ENCODE data around the gene SAV1. TPM values are rescaled to one million over a fixed set of nuclear protein-coding genes. Genes with fewer than 3 reads are reported as not detected.

The SAV1 gene
- polyA plus RNA-seq, 1 of the 3 experiments (the other 2 are of a cell fraction), result 8.9 TPM

- ChIA-PET CTCF (interaction anchor here (0.6 to 2.9 kb wide), 21 partner anchors 10 to 259 kb away, joined by 3 to 23 read pairs (median 3); partner anchors contain the start of gene SAV1), POLR2A (interaction anchor here (1.3 kb wide), 1 partner anchor 41 kb away, joined by 3 read pairs; the partner anchor contains the start of gene ATL1)
- no peak overlapping the region for H3K4me2 ChIP-seq
- TF ChIP-seq CHD2 (IDR thresholded peaks at IDR 0.05; ENCODE audit: low read length, partially characterized antibody) (no peak), ELF1 (IDR thresholded peaks at IDR 0.05) (no peak), SMC3 (IDR thresholded peaks at IDR 0.05; ENCODE audit: low read depth, low read length) (no peak), GABPA (IDR thresholded peaks at IDR 0.05; ENCODE audit: low read depth) (no peak), NRF1 (IDR thresholded peaks at IDR 0.05; ENCODE audit: low read depth, low read length) (no peak), NFIC (IDR thresholded peaks at IDR 0.05; ENCODE audit: borderline replicate concordance) (no peak), TEAD4 (IDR thresholded peaks at IDR 0.05; ENCODE audit: borderline replicate concordance, insufficient read depth) (no peak), YY1 (IDR thresholded peaks at IDR 0.05; ENCODE audit: low read depth) (no peak), RCOR1 (IDR thresholded peaks at IDR 0.05; ENCODE audit: low read length) (no peak), JUND (IDR thresholded peaks at IDR 0.05) (no peak), EZH2phosphoT487 (IDR thresholded peaks at IDR 0.05; ENCODE audit: borderline replicate concordance, low read depth) (no peak), GATA2 (CRISPR knock-in tag; IDR thresholded peaks at IDR 0.05) (no peak), EP300 (IDR thresholded peaks at IDR 0.05; ENCODE audit: borderline replicate concordance in 1 of 2, low read depth in 1 of 2, low read length in 1 of 2) (no peak), RAD21 (IDR thresholded peaks at IDR 0.05; ENCODE audit: low read length) (no peak), CTCF (IDR thresholded peaks at IDR 0.05) (no peak)
- TF ChIP-seq, protein P1, sequence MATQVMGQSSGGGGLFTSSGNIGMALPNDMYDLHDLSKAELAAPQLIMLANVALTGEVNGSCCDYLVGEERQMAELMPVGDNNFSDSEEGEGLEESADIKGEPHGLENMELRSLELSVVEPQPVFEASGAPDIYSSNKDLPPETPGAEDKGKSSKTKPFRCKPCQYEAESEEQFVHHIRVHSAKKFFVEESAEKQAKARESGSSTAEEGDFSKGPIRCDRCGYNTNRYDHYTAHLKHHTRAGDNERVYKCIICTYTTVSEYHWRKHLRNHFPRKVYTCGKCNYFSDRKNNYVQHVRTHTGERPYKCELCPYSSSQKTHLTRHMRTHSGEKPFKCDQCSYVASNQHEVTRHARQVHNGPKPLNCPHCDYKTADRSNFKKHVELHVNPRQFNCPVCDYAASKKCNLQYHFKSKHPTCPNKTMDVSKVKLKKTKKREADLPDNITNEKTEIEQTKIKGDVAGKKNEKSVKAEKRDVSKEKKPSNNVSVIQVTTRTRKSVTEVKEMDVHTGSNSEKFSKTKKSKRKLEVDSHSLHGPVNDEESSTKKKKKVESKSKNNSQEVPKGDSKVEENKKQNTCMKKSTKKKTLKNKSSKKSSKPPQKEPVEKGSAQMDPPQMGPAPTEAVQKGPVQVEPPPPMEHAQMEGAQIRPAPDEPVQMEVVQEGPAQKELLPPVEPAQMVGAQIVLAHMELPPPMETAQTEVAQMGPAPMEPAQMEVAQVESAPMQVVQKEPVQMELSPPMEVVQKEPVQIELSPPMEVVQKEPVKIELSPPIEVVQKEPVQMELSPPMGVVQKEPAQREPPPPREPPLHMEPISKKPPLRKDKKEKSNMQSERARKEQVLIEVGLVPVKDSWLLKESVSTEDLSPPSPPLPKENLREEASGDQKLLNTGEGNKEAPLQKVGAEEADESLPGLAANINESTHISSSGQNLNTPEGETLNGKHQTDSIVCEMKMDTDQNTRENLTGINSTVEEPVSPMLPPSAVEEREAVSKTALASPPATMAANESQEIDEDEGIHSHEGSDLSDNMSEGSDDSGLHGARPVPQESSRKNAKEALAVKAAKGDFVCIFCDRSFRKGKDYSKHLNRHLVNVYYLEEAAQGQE (IDR thresholded peaks at IDR 0.05; ENCODE audit: low read depth, low read length), result no peak
- no peak overlapping the region; a peak in 1 of 4 replicates for H3K27ac ChIP-seq (ENCODE audit: low read depth in 2 of 2, low read length in 1 of 2)
- no peak overlapping the region for H3K9ac ChIP-seq
- H3K9me2 ChIP-seq, result no peaks in the 10 kb centered on the region
- H3K4me3 ChIP-seq (ENCODE audit: low read depth in 2 of 2, low read length in 1 of 2), result no peak overlapping the region
- H3K4me1 ChIP-seq (ENCODE audit: control insufficient read depth in 1 of 2, insufficient read depth in 2 of 2, low read depth in 1 of 2, low read length in 1 of 2), result peaks cover 4 to 20% of the 10 kb centered on the region in 2 experiments; a peak in 3 of 4 replicates
- peaks cover 10% of the 10 kb centered on the region for H3F3A ChIP-seq (replicated peaks; ENCODE audit: insufficient read depth)
- H2AFZ ChIP-seq (ENCODE audit: low read depth), result peak overlapping the region; percentile 70; the same call in 1 of the 2 replicates
- H3K9me3 ChIP-seq, result no peaks in the 10 kb centered on the region
- WGBS (ENCODE audit: low lambda C conversion rate), result 86% methylated on average over 5 of the region's 5 CpGs
- no peak for DNase-seq
- H4K20me1 ChIP-seq (ENCODE audit: insufficient read depth), result no peaks in the 10 kb centered on the region
- no peaks in the 10 kb centered on the region for H3K27me3 ChIP-seq (ENCODE audit: insufficient read depth)
- H3K36me3 ChIP-seq (replicated peaks in 1 of 2; ENCODE audit: control insufficient read depth in 1 of 2, insufficient read depth in 2 of 2, low read length in 1 of 2), result peaks cover 0 to 3% of the 10 kb centered on the region in 2 experiments
- H3K79me2 ChIP-seq (ENCODE audit: insufficient read depth), result no peaks in the 10 kb centered on the region
These were observed 67.3 kb downstream of the SAV1 start for GRCh38 chr14:50600849-50601248.

Data from SK-N-SH (cell line).